ENCODE data around the gene TOE1.
"Not testable (repeated sequence)": the region's sequence is repeated elsewhere in the genome, so short reads cannot be mapped to it uniquely, and the experiment has no call there.

TOE1 gene
- 51.2 reads per million, percentile 69 among the genes with 10 or more reads in this experiment for total RNA-seq

- peak; percentile 87 for DNase-seq
These were observed at the start of gene TOE1, which contains the start of gene MUTYH for GRCh38 chr1:45339789-45340558. Gene TOE1 (plus strand): TSS chr1:45340170. CDS start chr1:45340253, 83 bp downstream. Gene MUTYH (minus strand): TSS chr1:45340440. CDS start chr1:45334505, 5,935 bp downstream.

- not testable (repeated sequence) for DNase-seq
These were observed 49.0 kb upstream of the TOE1 start for GRCh38 chr1:45291002-45291401.

DNA sequence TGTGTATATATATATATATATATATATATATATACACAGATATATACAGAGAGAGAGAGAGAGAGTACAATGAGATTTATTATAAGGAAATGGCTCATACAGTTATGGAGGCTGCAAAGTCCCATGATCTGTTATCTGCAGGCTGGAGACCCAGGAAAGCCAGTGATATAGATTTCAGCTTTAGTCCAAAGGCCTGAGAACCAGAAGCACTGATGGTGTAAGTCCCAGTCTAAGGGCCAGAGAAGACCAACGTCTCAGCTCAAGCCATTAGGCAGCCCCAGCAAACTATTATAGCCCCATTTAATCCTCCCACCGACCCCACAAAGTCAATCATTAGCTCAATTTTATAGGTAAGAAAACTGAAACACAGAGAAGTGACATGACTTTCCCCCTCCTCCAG, 48.3 kb upstream of the TOE1 start:
- no peak for DNase-seq

- no peak for DNase-seq
These were observed 42.2 kb upstream of the TOE1 start for GRCh38 chr1:45297666-45298356.

- no peak for DNase-seq
These were observed 40.7 kb upstream of the TOE1 start for GRCh38 chr1:45299296-45299695.

- DNase-seq: peak; percentile 29
These were observed 39.8 kb upstream of the TOE1 start for GRCh38 chr1:45299981-45300668.

- DNase-seq: no peak
These were observed 39.3 kb upstream of the TOE1 start for GRCh38 chr1:45300669-45300997.

GRCh38 chr1:45302505-45303150, 37.3 kb upstream of the TOE1 start:
- DNase-seq: no peak

- peak; percentile 92 for DNase-seq
These were observed 36.3 kb upstream of the TOE1 start for GRCh38 chr1:45303520-45304310.

DNA sequence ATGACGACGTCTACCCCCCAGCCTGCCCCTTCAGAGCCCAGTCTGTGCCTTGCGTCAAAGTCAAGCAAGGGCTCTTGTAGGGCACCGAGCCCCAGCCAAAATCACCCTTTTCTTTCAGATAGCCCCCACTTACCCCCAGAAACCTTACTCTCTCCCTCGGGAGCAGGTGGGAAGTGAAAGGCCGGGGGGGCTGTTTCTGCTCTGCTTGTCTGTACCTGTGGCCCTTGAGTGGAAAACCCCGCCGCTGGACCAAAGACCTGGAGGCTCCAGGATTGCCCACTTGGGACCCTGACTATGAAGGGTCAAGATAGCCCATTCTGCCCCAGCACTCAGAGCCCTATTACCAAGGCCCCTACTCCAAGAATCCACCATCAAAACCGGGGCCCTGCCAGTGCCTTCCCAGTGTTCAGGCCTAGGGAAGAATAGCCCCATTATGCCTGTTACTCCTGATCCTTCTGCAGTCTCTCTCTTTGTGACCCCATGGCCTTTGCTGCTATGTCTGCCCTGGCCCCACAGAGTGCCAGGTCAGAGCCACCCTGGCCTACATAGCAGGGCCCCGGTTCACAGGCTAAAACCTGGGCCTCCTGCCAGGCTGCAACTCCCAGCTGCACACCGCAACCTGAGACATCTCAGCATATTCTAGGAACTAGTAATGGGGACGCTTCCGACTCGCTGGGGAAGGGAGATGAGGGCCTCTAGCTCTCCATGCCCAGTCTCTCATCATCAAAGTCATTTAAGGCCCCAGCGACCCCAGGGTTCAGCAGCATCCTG, 35.5 kb upstream of the TOE1 start:
- no peak for DNase-seq

GRCh38 chr1:45305231-45305630, 34.7 kb upstream of the TOE1 start:
- no peak for DNase-seq

GRCh38 chr1:45306319-45306718, 33.7 kb upstream of the TOE1 start:
- no peak for DNase-seq

DNA sequence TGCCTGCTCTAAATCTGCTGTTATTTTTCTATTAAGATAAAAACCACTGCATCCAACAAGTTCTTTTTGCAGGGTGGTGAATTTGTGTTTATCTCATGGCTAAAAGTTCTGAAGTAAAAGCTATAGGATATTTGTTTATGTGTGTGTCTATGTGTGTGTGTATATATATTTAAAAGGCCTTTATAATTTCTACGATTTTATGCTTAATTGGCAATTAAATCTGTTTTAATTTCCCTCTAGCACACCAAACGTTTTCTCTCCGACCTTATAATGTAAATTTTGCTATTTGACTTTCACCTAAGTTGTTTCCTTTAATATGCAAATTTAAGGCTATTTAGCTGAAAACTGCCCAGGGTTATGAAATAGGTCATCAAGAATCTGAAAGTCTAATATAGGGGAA, 33.1 kb upstream of the TOE1 start:
- no peak for DNase-seq

- no peak for DNase-seq
These were observed 25.7 kb upstream of the TOE1 start for GRCh38 chr1:45314266-45314665.

DNA sequence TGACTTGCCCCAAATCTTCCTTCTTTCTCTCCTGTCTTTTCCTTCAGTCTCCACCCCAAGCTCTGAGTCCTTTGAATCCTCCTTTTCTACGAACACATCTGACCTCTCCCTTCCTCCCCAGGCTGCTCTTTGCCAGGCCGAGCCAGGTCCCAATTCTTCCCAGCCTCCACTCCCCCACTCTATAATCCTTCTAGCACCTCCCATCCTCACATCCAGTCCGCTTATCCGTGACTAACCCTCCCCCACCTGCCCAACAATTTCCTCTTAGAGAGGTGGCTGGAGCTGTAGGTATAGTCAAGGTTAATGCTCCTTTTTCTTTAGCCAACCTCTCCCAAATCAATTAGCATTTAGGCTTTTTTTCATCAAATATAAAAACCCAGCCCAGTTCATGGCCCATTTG, 22.8 kb upstream of the TOE1 start:
- no peak for DNase-seq

DNA sequence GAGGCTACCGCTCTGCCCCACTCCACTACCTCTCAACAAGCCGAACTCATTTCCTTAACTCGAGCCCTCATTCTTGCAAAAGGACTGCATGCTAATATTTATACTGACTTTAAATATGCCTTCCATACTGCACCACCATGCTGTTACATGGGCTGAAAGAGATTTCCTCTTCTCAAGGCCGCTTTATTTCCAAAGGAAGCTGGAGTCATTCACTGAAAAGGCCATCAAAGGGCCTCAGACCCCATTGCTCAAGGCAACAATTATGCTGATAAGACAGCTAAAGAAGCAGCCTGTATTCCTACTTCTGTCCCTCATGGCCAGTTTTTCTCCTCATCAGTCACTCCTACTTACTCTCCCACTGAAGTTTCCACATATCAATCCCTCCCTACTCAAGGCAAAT, 20.2 kb upstream of the TOE1 start:
- DNase-seq: no peak

- DNase-seq: no peak
These were observed 18.5 kb upstream of the TOE1 start for GRCh38 chr1:45321444-45321843.

DNA sequence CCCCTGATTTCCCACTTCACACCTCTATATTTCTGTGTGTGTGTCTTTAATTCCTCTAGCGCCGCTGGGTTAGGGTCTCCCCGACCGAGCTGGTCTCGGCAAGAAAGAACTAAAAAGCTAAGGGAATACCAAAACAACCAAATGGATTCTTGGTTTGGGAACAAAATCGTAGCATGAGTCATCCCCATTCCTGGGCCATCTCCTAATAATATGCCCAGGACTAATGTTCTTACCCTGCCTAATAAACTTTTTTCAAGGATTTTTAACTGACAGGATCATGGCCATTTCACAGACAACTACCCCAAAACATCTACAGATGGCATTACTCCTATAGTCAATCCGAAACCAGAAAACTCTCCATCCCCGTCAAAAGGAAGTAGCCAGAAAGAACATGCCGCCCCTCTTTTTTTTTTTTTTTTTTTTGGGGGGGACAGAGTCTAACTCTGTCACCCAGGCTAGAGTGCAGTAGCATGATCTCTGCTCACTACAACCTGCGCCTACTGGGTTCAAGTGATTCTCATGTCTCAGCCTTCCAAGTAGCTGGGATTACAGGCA, 17.4 kb upstream of the TOE1 start:
- DNase-seq: no peak

GRCh38 chr1:45325851-45326506, 14.0 kb upstream of the TOE1 start:
- no peak for DNase-seq
